GM19035 (cell line): Measurements from ENCODE around the gene TPPP.

Source experiments
- ATAC-seq: cut with Tn5 transposase; IDR thresholded peaks from one replicate; pipeline ENCODE4 v1.9.1; 2021; ENCODE audit not compliant: unreplicated experiment

The TPPP gene

DNA sequence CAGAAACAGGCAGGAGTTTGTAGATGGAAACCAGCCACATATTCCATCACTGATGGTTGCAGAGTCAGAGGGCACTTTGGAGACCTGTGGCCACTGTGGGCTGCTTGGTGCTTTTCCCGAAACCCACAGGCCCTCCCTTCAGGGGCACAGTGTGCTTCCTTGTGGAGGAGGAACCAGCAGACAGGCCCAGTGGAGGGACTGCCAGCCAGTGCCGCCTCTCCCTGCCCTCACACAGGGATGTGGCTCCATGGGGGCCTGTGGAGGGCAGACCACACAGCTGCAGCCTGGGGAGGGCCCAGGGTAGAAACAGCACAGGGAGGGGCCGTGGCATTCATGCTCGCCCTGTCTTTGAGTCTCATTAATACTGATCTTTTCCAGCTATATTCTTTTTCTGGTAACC lies 45.8 kb downstream of the TPPP start:
- no peak for ATAC-seq

GRCh38 chr5:646396-647201 lies 46.6 kb downstream of the TPPP start:
- no peak for ATAC-seq

DNA sequence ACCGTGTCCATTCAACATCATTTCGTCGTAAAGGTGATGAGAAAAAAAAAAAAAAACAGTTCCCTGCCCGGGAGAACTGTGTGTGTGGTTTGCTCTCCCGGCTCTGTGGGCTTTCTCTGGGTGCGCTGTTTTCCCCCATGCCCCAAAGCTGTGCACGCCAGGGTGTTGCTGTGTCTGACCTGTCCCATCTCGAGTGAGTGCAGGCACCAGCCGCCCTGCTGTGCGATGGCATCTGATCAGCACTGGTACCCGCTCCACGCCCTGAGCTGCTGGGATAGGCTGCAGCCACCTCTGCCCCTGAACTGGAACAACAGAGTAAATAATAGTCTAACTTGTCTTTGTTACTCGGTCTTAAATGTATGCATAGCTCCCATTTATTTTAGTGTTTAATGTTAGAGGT lies 47.7 kb downstream of the TPPP start:
- no peak for ATAC-seq

DNA sequence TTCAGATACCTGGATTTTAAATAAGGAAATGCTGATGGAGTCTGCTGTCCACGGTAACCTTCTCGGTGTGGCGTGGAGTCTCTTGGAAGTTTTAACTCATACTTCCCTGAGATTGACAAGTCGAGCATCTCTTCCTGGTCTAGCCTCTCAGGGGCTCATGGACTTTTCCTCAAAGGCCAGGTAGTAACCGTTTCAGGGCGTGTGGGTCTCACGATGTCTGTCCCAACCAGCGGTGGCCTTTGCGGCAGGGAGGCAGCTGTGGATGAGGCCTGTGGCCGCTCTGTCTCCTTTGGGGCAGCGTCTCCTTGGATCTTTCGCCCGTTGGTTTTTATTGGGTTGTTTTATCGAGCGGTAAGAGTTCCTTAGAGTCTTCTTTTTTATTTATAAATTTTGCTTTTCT lies 48.2 kb downstream of the TPPP start:
- ATAC-seq = no peak

GRCh38 chr5:644509-644908 lies 48.6 kb downstream of the TPPP start:
- no peak for ATAC-seq

DNA sequence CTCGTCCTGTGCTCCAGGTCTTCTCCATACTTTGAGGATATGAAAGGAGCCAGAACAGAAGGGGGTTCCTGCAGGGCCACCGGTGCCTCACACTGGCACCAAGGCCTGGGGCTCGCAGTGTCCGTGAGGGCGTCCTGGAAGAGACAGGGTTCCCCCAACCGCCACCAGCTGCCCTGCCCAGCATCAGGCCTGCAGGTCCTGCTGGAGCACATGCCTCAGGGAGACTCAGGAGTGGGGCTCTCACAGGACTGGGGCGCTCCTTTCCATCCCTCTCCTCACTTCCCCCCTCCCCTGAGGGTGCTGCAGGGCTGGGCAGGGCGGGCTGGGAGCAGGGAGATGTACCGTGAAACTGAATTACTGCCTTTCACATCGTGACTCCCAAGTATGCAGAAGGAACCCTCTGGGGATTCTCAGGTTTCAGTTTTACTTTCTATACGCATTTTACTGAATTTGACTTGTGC lies 49.3 kb downstream of the TPPP start:
- no peak for ATAC-seq

DNA sequence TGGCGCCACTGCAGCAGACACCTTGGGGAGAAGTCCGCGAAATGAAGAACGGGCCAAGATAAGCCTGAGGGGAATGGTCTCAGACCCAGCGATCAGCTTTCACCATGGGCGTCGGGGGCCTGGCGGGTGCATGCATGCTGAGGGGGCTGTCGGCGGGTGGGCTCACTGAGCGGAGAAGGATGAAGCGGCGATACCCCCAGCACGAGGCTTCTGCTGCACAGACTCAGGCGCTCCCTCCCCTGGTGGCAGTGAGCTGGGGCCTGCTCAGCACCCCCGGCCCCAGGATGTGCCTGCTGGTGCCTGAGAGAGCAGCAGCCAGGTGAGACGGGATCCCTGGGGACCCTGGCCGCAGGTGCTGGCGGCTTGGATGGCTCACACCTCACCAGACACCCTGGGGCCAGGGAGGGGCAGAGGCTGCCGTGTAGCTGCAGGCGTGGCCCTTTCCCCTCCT lies 49.8 kb downstream of the TPPP start:
- ATAC-seq = no peak

DNA sequence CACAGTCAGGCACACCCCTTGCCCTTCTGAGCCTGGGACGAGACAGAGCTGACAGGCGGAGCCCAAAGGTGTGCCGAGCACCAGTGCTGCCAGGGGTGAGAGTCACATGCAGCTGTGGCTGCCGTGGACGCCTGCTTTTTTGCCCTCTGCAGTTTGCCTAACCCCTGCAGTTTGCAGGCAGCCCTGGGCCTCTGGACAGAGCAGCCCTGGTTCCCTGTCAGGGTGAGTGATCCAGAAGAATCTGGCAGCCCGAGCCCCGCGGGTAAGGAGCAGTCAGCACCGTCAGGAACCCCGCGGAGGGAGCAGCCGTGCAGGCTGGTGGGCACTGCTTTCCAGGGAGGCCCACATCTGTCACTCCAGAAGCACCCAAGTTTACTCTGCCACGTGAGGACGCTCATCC lies 50.7 kb downstream of the TPPP start:
- no peak for ATAC-seq

DNA sequence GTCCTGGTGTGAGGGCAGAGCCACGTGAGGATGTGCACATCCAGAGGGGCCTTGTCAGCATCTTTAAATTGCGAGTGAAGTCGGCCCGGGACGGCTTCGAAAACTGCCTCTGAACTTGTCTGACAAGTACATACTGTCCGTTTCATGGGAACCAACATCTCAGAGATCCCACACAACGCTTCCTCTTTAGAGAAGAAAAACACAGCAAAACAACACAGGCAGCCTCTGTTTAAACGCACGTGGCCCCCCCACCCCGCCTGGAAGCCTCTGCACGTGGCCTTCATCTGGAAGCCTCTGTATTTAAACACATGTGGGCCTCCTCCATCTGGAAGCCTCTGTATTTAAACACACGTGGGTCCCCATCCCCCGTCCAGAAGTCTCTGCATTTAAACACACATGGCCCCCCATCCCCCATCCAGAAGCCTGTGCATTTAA lies 51.8 kb downstream of the TPPP start:
- no peak for ATAC-seq

DNA sequence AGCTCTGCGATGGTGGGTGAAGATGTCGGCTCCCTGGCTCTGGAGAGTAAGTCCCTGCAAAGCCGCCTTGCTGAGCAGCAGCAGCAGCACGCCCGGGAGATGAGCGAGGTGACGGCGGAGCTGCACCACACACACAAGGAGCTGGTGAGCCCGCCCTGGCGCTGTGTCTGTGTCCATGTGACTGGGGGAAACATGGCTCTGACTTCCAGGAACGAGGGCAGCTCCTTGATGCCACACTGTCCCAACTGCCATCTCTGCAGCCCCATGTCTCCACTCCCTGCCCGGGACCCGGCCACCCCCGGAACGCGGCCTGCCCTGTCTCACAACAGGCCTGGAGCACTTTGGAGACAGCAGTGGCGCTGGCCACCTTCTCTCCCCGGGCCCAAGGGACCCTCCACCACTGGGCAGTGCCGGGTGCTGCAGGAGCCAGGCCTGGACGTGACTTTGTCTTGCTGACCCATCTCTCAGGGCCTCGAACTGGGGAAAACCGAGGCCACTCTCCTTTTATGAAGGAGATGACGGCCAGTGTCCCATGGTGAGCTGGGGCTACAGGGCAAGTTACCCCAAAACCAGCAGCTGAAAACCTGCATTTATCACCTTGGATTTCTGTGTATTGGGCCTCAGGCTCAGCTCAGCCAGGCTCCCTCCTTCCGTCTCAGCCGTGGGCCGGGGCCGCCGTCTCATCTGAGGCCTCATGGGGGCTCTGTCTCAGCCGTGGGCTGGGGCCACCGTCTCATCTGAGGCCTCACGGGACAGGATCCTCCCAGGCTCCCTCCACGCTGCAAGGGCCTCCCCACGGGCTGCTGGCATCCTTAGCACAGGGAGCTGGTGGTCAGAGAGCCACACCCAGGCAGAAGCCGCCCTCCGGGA lies 52.5 kb downstream of the TPPP start:
- ATAC-seq = no peak

- no peak for ATAC-seq
Measured at GRCh38 chr5:639584-640213, 53.5 kb downstream of the TPPP start.

DNA sequence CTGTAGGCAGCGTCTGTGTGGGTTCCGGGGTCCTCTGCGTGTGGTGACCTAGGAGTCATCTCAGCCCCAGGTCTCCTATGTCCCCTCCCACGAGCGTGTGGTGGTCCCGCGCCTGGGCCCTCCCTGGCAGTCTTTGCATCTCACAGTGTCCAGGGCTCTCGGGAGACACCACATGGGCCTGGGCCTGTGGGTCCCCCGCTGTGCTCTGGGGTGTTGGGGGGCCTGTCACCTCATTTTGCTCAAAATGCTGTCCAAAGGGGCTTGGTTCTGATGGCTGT lies 54.0 kb downstream of the TPPP start:
- ATAC-seq = no peak

DNA sequence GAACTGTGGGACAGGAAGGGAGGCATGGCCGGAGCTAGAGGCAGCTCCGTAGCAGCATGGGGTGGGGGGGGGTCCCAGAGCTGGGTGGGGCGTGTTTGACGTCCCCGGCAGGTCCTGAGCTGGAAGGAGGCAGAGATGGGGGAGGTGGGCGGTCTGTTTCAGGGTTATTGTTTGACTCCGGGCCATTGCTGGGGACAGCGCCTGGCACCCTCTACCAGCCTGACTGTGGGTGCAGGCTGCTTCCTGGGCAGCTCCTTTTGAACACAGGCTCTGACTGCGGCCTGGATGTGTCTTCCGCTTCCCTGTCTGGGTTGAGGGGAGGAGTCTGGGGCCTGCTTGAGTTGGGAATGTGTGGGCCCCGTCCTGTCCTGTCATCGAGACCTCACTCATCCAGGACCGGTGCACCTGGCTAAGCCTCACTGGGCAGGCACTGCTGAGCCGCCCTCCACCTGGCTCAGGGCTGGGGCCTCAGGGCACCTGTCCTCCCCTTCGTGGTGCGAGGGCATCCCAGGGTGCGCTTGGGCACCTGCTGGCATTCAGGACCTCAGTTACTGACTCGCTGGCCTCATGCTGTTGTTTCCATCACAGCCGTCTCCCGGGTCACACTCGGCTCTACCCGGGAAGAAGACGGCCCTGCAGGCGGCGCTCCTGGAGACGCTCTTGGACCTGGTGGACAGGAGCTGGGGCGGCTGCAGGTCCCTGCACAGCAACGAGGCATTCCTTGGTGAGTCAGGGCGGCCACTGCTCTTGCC lies 54.5 kb downstream of the TPPP start:
- no peak for ATAC-seq

DNA sequence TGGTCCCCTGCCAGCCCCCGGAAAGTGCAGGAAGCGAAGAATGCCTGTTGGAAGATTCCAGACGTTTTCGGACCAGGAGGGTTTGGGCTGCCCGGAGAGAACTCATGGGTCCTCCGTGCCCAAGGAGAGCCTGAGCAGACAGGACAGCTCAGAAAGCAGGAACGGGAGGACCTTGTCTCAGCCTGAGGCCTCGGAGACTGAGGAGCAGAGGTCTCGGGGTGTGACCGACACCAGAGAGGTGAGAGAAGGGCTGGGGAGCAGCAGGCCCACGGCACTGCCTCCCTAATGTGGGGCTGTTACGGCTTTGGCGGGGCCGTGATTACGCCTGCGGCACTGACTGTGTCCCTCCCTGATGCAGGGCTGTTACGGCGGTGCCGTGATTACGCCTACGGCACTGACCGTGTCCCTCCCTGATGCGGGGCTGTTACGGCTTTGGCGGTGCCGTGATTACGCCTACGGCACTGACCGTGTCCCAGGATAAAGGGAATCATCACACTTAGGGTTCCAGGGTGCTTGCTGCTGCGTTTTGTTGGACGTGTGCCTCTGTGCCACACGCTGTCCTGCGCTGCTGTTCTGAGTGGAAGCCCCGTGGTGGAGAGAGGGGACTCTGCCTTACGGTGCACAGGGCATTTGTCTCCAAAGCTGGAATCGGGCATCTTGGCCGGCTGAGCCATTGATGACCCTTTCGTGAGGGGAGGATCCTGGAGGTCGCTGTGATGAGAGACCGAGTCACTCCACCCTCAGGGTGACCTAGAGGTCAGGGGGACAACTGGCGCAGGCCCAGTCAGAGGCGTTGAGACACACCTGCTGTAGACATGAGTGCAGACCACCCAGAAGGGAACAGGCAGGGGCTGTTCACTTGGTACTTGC lies 55.3 kb downstream of the TPPP start:
- ATAC-seq = no peak

DNA sequence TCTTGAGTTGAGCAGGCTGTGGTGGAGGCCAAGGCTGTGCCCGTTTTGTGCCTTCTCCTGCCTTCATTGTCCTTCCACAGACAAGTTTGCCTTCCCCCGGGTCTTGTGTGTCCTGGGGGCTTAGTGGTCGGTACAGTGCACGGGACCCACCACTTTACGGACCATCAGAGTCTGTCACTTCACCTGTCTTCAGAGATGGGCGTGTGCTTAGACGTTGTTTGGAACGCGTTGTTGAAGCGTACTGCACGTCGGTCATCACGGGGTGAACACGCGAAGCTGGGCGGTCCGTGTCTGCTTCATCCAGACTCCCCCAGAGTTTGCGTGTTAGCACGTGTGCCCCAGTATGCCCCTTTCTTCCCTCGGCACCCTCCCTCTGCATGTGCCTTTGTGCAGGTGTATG lies 56.2 kb downstream of the TPPP start:
- ATAC-seq = no peak

GRCh38 chr5:635306-636055 lies 57.7 kb downstream of the TPPP start:
- no peak for ATAC-seq

DNA sequence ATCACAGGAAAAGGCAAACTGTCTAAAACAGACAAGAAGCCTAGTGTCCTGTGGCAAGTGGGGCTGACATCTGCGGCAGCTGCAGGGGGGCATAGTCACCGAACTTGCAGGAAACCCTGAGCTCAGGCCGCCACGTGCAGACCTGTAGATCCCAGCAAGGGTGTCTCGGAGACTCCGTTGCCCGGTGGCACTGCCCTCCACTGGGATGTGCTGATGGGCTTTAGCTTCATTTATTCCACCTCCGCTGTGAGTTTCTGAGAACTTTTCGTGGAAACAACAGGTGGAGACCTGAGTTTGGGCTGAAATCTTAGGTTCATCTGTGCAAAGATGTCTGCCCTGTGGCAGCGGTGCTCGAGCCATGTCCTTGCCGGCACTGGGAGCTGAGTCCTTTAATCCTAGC lies 59.0 kb downstream of the TPPP start:
- no peak for ATAC-seq

DNA sequence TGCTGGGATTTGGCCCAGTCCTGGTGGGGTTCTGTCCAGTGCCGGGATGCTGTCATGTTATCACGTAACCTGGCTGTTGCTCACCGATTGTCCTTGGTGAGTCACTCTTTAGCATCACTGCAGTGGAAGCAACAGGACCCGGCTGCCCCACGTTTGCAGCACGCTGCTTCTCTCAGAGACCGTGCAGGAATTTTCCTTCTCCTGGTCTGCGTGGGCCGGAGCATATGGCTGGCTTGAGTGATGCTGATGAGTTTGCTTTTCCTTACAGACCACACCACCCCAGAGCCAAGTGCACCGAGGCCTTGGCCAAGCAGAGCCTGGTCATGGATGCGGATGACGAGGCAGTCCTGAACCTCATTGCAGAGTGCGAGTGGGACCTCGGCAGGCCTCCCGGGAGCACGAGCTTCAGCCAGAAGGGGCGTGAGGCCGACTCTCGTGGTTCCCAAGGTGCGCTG lies 59.6 kb downstream of the TPPP start:
- ATAC-seq = no peak
